HG03442 (cell line): ENCODE data around the gene RSBN1.
"Not testable (repeated sequence)": the region's sequence is repeated elsewhere in the genome, so short reads cannot be mapped to it uniquely, and the experiment has no call there.

ENCODE experiments used
- ATAC-seq: cut with Tn5 transposase; IDR thresholded peaks from one replicate; pipeline ENCODE4 v1.9.1; 2021; ENCODE audit warnings: mild to moderate bottlenecking, moderate library complexity; ENCODE audit not compliant: unreplicated experiment

RSBN1 gene

DNA sequence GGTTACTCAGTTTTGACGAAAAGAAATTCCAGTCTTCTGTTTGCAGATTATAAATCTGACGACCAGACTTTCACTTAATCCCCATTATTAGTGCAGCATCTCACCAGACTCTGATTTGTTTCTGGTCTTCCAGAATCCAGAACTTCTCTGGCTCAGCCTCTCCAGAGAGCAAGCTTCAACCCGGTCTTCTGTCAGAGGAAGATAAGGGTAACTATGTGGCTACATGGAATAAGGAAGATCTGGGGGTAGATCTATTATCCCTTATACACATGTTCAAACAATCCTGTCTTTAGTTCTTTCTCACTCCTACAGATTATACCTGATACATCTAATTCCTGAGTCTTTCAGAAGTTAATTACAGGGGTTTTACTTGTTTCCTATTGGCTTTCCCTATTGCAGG lies 62.9 kb downstream of the RSBN1 start:
- no peak for ATAC-seq

DNA sequence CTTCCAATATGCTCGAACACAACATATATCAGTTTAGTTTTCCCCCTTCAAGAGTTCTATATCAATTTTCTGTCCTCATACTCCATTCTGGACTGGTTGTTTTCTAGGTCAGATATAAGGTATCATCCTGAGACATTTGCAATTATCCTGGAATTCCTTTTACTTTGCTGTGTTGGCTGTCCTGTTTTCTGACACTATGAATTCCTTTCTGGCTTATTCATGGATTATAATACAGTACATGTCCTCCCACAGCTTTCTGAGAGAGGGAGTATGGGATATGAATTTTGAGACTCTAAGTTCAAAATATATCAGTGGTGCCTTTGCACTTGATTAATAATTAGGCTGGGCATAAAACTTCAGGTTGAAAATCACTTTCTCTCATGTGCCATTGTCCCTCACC lies 64.9 kb downstream of the RSBN1 start:
- no peak for ATAC-seq

DNA sequence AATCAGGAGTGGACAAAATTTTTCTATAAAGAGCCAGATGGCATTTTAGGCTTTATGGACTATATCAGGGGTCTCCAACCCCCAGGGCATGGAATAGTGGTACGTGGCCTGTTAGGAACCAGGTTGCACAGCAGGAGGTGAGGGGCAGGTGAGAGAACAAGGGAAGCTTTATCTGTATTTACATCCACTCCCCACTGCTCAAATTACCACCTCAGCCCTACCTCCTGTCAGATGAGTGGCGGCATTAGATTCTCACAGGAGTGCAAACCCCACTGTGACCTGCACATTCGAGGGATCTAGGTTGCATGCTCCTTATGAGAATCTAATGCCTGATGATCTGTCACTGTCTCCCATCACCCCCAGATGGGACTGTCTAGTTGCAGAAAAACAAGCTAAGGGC lies 66.9 kb downstream of the RSBN1 start:
- no peak for ATAC-seq

DNA sequence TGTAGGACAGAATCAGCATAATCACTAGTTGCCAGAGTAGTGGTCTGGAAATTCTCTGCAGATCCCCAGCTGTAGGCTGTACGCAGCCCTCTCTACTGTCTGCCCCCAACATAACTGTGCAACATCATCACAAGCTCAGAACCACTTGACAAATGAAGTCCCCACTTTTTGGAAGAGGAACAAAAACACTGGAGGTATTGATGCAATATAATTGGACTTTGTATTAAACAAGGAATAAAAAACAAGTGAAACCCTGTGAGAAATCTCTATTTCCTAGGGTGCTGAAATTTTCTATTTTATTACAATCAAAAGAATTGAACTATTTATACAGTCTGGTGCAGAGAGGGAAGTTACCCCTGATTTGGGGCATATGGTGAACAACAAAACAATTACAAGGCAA lies 68.2 kb downstream of the RSBN1 start:
- ATAC-seq: no peak

DNA sequence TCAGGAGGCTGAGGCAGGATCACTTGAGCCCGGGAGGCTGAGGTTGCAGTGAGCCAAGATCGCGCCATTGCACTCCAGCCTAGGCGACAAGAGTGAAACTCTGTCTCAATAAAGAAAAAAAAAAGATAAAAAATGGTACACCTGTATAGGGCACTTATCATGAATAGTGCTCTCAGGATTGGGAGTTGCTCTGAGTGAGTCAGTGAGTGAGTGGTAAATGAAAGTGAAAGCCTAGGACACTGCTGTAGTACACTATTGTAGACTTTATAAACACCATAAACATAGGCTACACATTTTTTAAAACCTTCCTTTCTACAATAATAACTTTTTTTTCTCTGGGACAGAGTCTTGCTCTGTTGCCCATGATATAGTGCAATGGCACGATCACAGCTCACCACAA lies 69.8 kb downstream of the RSBN1 start:
- peak; percentile 72 for ATAC-seq

DNA sequence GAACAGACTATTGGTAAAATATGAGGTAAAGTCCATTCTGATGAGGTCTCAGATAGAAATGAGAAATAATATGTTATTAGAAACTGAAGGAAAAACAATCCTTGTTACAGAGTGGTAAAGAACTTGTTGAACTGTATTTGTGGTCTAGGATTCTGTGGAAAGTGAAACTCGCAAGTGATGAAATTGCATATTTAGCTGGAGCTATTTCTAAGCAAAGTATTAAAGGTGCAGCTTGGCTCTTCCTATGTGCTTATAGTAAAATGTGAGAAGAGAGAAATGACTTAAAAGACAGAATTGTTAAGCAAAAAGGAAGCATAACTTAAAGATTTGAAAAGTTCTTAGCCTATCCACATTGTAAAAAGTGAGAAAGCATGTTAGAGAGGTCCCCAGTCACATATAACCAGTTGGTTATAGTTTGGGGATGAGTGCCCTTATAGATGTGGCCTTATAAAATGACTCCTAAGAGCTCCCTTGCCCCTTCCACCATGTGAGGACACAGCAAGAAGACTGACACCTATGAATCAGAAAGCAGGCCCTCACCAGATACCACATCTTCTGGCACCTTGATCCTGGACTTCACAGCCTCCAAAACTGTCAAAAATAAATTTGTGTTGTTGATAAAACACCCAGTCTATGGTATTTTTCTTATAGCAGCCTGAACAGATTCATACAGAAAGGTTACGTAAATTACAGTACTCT lies 77.8 kb downstream of the RSBN1 start:
- ATAC-seq: no peak

DNA sequence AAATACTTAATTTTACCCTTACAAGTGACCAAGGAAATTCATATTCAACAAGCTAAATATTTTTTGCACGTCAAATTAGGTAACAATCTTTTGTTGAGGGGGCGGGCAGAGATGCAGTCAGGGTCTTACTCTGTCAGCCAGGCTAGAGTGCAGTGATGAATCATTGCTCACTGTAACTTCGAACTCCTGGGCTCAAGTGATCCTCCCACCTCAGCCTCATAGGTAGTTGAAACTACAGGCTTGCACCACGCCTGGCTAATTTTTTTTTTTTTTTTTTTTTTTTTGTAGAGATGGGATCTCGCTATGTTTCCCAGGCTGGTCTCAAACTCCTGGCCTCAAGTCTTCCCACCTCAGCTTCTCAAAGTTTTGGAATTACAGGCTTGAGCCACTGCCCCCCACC lies 79.5 kb downstream of the RSBN1 start:
- no peak for ATAC-seq

DNA sequence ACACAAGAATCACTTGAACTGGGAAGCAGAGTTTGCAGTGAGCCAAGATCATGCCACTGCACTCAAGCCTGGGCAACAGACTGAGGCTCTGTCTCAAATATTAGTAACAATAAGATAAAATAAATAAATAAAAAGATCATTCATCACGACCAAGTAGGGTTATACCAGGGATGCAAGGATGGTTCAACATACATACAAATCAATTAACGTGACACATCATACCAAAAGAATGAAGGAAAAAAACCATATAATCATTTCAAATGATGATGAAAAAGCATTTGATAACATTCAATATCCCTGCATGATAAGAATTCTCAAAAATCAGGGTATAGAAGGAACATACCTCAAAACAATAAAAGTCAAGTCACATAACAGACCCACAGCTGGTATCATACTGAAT lies 91.3 kb downstream of the RSBN1 start:
- no peak for ATAC-seq

DNA sequence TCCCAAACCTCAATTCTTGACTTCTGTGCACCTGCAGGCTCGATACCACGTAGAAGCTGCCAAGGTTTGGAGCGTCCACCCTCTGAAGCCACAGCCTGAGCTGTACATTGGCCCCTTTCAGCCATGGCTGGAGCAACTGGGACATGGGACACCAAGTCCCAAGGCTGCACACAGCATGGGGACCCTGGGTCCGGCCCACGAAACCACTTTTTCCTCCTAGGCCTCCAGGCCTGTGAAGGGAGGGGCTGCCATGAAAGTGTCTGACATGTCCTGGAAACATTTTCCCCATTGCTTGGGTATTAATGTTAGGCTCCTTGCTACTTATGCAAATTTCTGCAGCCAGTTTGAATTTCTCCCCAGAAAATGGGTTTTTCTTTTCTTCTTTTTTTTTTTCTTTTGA lies 93.7 kb downstream of the RSBN1 start:
- ATAC-seq: not testable (repeated sequence)

DNA sequence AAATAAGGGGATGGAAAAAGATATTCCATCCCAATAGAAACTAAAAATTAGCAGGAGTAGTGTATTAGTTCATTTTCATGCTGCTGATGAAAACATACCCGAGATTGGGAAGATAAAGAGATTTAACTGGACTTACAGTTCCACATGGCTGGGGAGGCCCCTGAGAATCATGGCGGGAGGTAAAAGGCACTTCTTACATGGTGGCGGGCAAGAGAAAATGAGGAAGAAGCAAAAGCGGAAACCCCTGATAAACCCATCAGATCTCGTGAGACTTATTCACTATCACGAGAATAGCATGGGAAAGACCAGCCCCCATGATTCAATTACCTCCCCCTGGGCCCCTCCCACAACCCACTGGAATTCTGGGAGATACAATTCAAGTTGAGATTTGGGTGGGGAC lies 94.8 kb downstream of the RSBN1 start:
- ATAC-seq: not testable (repeated sequence)

DNA sequence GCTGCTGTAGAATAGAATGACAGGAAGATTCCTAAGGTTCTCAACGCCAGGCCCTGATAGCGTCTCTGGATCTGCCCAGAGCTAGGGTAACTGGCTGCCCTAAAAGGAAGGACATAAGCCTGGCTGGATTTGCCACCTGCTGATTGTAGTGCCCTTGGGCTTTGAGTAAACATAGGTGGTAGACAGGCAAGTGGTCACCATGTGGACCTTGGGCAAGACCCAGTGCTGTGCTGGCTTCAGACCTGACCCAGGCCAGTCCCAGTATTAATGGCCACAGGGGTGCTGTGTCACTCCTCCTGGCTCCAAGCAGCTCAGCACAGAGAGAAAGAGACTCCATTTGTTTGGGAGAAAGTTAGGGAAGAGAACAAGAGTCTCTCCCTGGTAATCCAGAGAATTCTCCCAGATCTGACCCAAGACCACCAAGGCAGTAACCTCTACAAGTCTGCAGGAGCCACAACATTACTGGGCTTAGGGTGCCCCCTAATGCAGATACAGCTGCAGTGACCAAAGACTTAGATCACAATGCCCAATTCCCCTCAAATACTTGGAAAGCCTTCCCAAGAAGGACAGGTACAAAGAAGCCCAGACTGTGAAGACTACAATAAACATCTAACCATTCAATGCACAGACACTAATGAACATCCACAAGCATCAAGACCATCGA lies 97.5 kb downstream of the RSBN1 start:
- ATAC-seq: no peak
